Measurements from ENCODE around the gene NXPH1. TPM values are rescaled to one million over a fixed set of nuclear protein-coding genes. Genes with fewer than 3 reads are reported as not detected.
A peak's percentile ranks its signal among the peaks of the same experiment; 100 is the strongest.

The NXPH1 gene
- total and polyA plus RNA-seq, 9 of the 15 experiments (the other 6 are each of a cell fraction or from before 2014, with no cell fraction given): 0.16 TPM; not detected in 8

DNA sequence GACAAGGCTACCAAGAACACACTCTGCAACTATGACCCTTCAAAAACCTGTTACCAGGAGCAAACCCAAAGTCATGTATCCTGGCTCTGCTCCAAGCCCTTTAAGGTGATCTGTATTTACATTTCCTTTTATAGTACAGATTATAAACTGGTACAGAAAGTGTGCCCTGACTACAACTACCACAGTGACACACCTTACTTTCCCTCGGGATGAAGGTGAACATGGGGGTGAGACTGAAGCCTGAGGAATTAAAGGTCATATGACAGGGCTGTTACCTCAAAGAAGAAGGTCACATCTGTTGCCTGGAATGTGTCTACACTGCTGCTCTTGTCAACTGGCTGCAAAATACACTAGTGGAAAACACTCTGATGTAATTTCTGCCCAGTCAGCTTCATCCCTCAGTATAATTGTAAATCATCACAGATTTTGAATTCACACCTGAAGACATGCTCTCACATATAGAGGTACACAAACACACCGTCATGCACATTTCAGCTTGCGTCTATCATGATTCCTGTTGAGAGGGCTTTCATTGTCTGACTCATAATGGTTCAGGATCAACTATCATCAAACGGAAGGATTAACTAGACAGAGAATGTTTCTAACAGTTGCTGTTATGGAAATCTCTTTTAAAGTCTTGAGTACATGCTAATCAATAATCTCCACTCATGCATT, 318.3 kb downstream of the NXPH1 start (continued):
- TF ChIP-seq PRDM10 (IDR thresholded peaks at IDR 0.05; ENCODE audit: partially characterized antibody): no peak
- TF ChIP-seq GABPB1 (CRISPR knock-in tag; IDR thresholded peaks at IDR 0.05): no peak
- no peak for TF ChIP-seq TBP (optimal IDR thresholded peaks at IDR 0.05; ENCODE audit: low read depth, low read length)
- TF ChIP-seq NCOA1 (IDR thresholded peaks at IDR 0.05; ENCODE audit: low read depth): no peak
- TF ChIP-seq ETS2 (tag; IDR thresholded peaks at IDR 0.05; ENCODE audit: borderline replicate concordance, poor library complexity, severe bottlenecking): no peak
- TF ChIP-seq ETV6 (IDR thresholded peaks at IDR 0.05; ENCODE audit: borderline replicate concordance in 1 of 2, low read depth in 2 of 2, low read length in 1 of 2): no peak
- no peak for TF ChIP-seq ETV6 (CRISPR knock-in tag; IDR thresholded peaks at IDR 0.05; ENCODE audit: borderline replicate concordance)
- TF ChIP-seq CEBPZ (IDR thresholded peaks at IDR 0.05; ENCODE audit: borderline replicate concordance, low read depth, low read length): no peak
- TF ChIP-seq NR2C2 (CRISPR knock-in tag; IDR thresholded peaks at IDR 0.05): no peak
- TF ChIP-seq NR2C2 (tag; IDR thresholded peaks at IDR 0.05): peak; percentile 39; the same call in 1 of the 2 replicates
- TF ChIP-seq C11orf30 (IDR thresholded peaks at IDR 0.05; ENCODE audit: low read depth): peak; percentile 78
- TF ChIP-seq THRAP3 (IDR thresholded peaks at IDR 0.05; ENCODE audit: borderline replicate concordance): no peak
- no peak for TF ChIP-seq PHTF2 (CRISPR knock-in tag; IDR thresholded peaks at IDR 0.05)
- TF ChIP-seq RUNX1 (IDR thresholded peaks at IDR 0.05; ENCODE audit: low read depth): no peak
- no peak for TF ChIP-seq ZFX (CRISPR knock-in tag; IDR thresholded peaks at IDR 0.05)
- TF ChIP-seq EP400 (IDR thresholded peaks at IDR 0.05): no peak
- TF ChIP-seq TFAP4 (CRISPR knock-in tag; IDR thresholded peaks at IDR 0.05; ENCODE audit: borderline replicate concordance): no peak
- TF ChIP-seq, protein P1, sequence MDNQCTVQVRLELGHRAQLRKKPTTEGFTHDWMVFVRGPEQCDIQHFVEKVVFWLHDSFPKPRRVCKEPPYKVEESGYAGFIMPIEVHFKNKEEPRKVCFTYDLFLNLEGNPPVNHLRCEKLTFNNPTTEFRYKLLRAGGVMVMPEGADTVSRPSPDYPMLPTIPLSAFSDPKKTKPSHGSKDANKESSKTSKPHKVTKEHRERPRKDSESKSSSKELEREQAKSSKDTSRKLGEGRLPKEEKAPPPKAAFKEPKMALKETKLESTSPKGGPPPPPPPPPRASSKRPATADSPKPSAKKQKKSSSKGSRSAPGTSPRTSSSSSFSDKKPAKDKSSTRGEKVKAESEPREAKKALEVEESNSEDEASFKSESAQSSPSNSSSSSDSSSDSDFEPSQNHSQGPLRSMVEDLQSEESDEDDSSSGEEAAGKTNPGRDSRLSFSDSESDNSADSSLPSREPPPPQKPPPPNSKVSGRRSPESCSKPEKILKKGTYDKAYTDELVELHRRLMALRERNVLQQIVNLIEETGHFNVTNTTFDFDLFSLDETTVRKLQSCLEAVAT (IDR thresholded peaks at IDR 0.05): no peak
- TF ChIP-seq SRSF9 (IDR thresholded peaks at IDR 0.05; ENCODE audit: borderline replicate concordance, low read depth, low read length): no peak
